Endodermal cell (in vitro differentiated cells): ENCODE measurements around the gene ABCB9. TPM values are rescaled to one million over a fixed set of nuclear protein-coding genes. Genes with fewer than 3 reads are reported as not detected.
"Not testable (repeated sequence)": the region's sequence is repeated elsewhere in the genome, so short reads cannot be mapped to it uniquely, and the experiment has no call there.

Experiments used
- DNase-seq: peaks from one replicate; pipeline ENCODE4 v3.0.0-alpha.2; 2017
- H3K27ac ChIP-seq: 2 replicates; pipeline ENCODE4 v1.5.1; 2013; ENCODE audit warnings: mild to moderate bottlenecking, low read depth, low read length, moderate library complexity
- H3K27me3 ChIP-seq: 2 replicates; pipeline ENCODE4 v1.6.1; 2013; ENCODE audit warnings: mild to moderate bottlenecking, low read length, moderate library complexity; ENCODE audit not compliant: insufficient read depth, control insufficient read depth, poor library complexity, severe bottlenecking
- H3K36me3 ChIP-seq: 2 replicates; pipeline ENCODE4 v1.7.0; 2013; ENCODE audit warnings: mild to moderate bottlenecking, low read length, moderate library complexity; ENCODE audit not compliant: control insufficient read depth, insufficient read depth
- H3K4me1 ChIP-seq: one replicate; pipeline ENCODE4 v1.7.0; 2013; ENCODE audit warnings: low read length; ENCODE audit not compliant: control insufficient read depth, insufficient read depth
- H3K4me3 ChIP-seq: 2 replicates; pipeline ENCODE4 v1.5.1; 2013; ENCODE audit warnings: mild to moderate bottlenecking, low read length, moderate library complexity
- H3K9ac ChIP-seq: 2 replicates; pipeline ENCODE4 v1.6.1; 2013; ENCODE audit warnings: mild to moderate bottlenecking, low read length, moderate library complexity; ENCODE audit not compliant: poor library complexity, severe bottlenecking; ENCODE audit errors: extremely low read depth
- H3K9me3 ChIP-seq: 2 replicates; pipeline ENCODE4 v1.6.1; 2013; ENCODE audit warnings: mild to moderate bottlenecking, low read length, moderate library complexity; ENCODE audit not compliant: control insufficient read depth
- H3K27ac Mint-ChIP-seq: 2 replicates; pipeline ENCODE4 v1.8.0; 2020; ENCODE audit warnings: mixed read lengths
- H3K27me3 Mint-ChIP-seq: 2 replicates; pipeline ENCODE4 v1.8.0; 2021; ENCODE audit warnings: mild to moderate bottlenecking, mixed read lengths; ENCODE audit not compliant: insufficient read depth
- H3K36me3 Mint-ChIP-seq: 2 replicates; pipeline ENCODE4 v1.8.0; 2020; ENCODE audit warnings: low read depth, mixed read lengths
- H3K4me1 Mint-ChIP-seq: 2 replicates; pipeline ENCODE4 v1.8.0; 2020; ENCODE audit warnings: mixed read lengths
- H3K4me3 Mint-ChIP-seq: 2 replicates; pipeline ENCODE4 v1.8.0; 2020; ENCODE audit warnings: mild to moderate bottlenecking, moderate library complexity, mixed read lengths
- H3K9me3 Mint-ChIP-seq: 2 replicates; pipeline ENCODE4 v1.8.0; 2020; ENCODE audit warnings: mild to moderate bottlenecking, mixed read lengths
- CTCF ChIP-seq: fragments of 200-600 bp; sonication (generic); conservative IDR thresholded peaks from 2 replicates; pipeline ENCODE4 v1.5.0; 2021; ENCODE audit warnings: antibody characterized with exemption, mild to moderate bottlenecking
- WGBS, 2 experiments: methylation state at CpG; one replicate each; pipeline versions ENCODE4 v1.1.5 to v1.1.7; 2013; ENCODE audit warnings: missing lambda C conversion rate in 2 of 2, mixed read lengths in 1 of 2; ENCODE audit not compliant: insufficient coverage in 1 of 2, insufficient read length in 1 of 2; 5-methylcytosine and 5-hydroxymethylcytosine counted together
- total RNA-seq, 2 donors: library from RNA; stranded (reverse); fragmentation: NEBNext Ultra II Directional in 1 of 2; extraction: Animal tissue kit (Norgen Biotek cat#: 25700) in 1 of 2; gene quantifications; 2 replicates in 1 of 2; 3 replicates in 1 of 2; pipeline ENCODE4 v1.2.1, GENCODE V29; 2021

The ABCB9 gene
- total RNA-seq, 2 donors from 2014 or later, result 5.4 to 6.0 TPM

- Mint-ChIP-seq H3K27me3 (peaks cover 39% of the 10 kb centered on the region), H3K4me3 (no peak overlapping the region), H3K9me3 (peaks cover 7% of the 10 kb centered on the region), H3K4me1 (peaks cover 41% of the 10 kb centered on the region), H3K36me3 (no peaks in the 10 kb centered on the region), H3K27ac (no peak overlapping the region)
- DNase-seq, result no peak
- H3K4me1 ChIP-seq, result peaks cover 12% of the 10 kb centered on the region
- no peaks in the 10 kb centered on the region for H3K9me3 ChIP-seq
- peaks cover 3% of the 10 kb centered on the region for H3K27me3 ChIP-seq
- no peak overlapping the region for H3K27ac ChIP-seq
- 91 to 94% methylated on average over 4 to 7 of the region's 7 CpGs for whole genome bisulfite sequencing, 2 experiments
- no peak overlapping the region for H3K9ac ChIP-seq
- no peak for TF ChIP-seq CTCF
- no peaks in the 10 kb centered on the region for H3K36me3 ChIP-seq
- peak overlapping the region; percentile 89 for H3K4me3 ChIP-seq
These were observed 72.8 kb downstream of the ABCB9 start for GRCh38 chr12:122893208-122894153.

GRCh38 chr12:122892724-122893123 is 73.5 kb downstream of the ABCB9 start:
- H3K4me1 Mint-ChIP-seq, result peaks cover 46% of the 10 kb centered on the region
- 92 to 95% methylated on average over 4 to 9 of the region's 9 CpGs for WGBS, 2 experiments
- H3K9me3 ChIP-seq, H3K4me3 ChIP-seq, H3K27me3 ChIP-seq, DNase-seq, H3K36me3 ChIP-seq, H3K9ac ChIP-seq, H3K4me3 Mint-ChIP-seq, H3K36me3 Mint-ChIP-seq, H3K27ac Mint-ChIP-seq, H3K27ac ChIP-seq, H3K9me3 Mint-ChIP-seq: not testable (repeated sequence)
- H3K4me1 ChIP-seq, result peaks cover 12% of the 10 kb centered on the region
- peaks cover 34% of the 10 kb centered on the region for H3K27me3 Mint-ChIP-seq

GRCh38 chr12:122891661-122892525 is 74.4 kb downstream of the ABCB9 start:
- peak overlapping the region; percentile 22 for H3K4me3 Mint-ChIP-seq
- peaks cover 7% of the 10 kb centered on the region for H3K9me3 Mint-ChIP-seq
- no peaks in the 10 kb centered on the region for H3K27me3 ChIP-seq
- peak overlapping the region; percentile 14 for H3K4me3 ChIP-seq
- peaks cover 29% of the 10 kb centered on the region for H3K27me3 Mint-ChIP-seq
- 36 to 39% methylated on average over 6 to 10 of the region's 10 CpGs for WGBS, 2 experiments
- H3K9me3 ChIP-seq, result no peaks in the 10 kb centered on the region
- no peak for TF ChIP-seq CTCF
- H3K27ac Mint-ChIP-seq, result peak overlapping the region; percentile 42
- no peaks in the 10 kb centered on the region for H3K36me3 ChIP-seq
- H3K4me1 ChIP-seq, result peaks cover 12% of the 10 kb centered on the region
- H3K4me1 Mint-ChIP-seq, result peaks cover 46% of the 10 kb centered on the region
- H3K9ac ChIP-seq, result no peak overlapping the region
- H3K27ac ChIP-seq, result peak overlapping the region; percentile 83
- DNase-seq, result peak; percentile 75
- H3K36me3 Mint-ChIP-seq, result no peaks in the 10 kb centered on the region
